ENCODE measurements around the gene TNNT1.
A peak's percentile ranks its signal among the peaks of the same experiment; 100 is the strongest.

Gene TNNT1

GRCh38 chr19:55141696-55142095 is 7.3 kb downstream of the TNNT1 start:
- no peak for DNase-seq (ENCODE audit: low read depth)

- DNase-seq (ENCODE audit: low read depth) = no peak
These were observed 11.1 kb downstream of the TNNT1 start for GRCh38 chr19:55137915-55138314.

- DNase-seq (ENCODE audit: low read depth) = no peak
These were observed 12.5 kb downstream of the TNNT1 start for GRCh38 chr19:55136399-55137102.

GRCh38 chr19:55134736-55135135 is 14.3 kb downstream of the TNNT1 start:
- DNase-seq (ENCODE audit: low read depth) = no peak

GRCh38 chr19:55133639-55134444 is 15.2 kb downstream of the TNNT1 start:
- no peak for DNase-seq (ENCODE audit: low read depth)

- DNase-seq (ENCODE audit: low read depth) = no peak
These were observed 16.4 kb downstream of the TNNT1 start for GRCh38 chr19:55132453-55133129.

- DNase-seq (ENCODE audit: low read depth) = no peak
These were observed 17.6 kb downstream of the TNNT1 start for GRCh38 chr19:55131421-55131820.

GRCh38 chr19:55119053-55119452 is 30.0 kb downstream of the TNNT1 start:
- no peak for DNase-seq (ENCODE audit: low read depth)

DNA sequence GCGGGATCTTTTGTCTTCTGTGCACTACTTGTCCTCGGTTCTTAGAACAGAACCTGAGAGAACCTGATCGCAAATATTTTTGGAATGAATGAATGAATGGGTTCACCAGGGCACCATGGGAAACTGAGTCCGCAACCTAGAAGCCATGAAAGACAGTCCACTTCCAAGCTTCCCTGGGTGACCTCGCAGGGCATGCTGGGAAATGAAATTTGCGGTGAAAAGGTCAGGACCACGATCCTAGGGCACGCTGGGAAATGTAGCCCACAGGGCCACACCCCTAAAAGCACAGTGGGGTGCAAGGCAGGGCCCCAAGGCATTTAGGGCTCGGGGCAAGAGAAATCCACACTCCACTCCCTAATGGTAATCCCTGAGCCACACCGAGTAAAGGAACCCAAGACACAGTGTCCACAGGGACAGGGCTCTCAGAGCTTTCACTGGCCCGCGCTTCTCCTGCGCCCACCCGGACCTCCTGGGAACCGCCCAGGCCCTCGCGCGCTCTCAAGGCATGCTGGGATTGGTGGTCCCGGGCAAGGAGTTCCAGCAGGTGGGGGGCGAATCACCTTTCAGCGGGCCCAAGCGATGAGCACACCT is 30.5 kb downstream of the TNNT1 start:
- no peak for DNase-seq (ENCODE audit: low read depth)

GRCh38 chr19:55117663-55118391 is 31.2 kb downstream of the TNNT1 start:
- peak; percentile 93 for DNase-seq (ENCODE audit: low read depth)

DNA sequence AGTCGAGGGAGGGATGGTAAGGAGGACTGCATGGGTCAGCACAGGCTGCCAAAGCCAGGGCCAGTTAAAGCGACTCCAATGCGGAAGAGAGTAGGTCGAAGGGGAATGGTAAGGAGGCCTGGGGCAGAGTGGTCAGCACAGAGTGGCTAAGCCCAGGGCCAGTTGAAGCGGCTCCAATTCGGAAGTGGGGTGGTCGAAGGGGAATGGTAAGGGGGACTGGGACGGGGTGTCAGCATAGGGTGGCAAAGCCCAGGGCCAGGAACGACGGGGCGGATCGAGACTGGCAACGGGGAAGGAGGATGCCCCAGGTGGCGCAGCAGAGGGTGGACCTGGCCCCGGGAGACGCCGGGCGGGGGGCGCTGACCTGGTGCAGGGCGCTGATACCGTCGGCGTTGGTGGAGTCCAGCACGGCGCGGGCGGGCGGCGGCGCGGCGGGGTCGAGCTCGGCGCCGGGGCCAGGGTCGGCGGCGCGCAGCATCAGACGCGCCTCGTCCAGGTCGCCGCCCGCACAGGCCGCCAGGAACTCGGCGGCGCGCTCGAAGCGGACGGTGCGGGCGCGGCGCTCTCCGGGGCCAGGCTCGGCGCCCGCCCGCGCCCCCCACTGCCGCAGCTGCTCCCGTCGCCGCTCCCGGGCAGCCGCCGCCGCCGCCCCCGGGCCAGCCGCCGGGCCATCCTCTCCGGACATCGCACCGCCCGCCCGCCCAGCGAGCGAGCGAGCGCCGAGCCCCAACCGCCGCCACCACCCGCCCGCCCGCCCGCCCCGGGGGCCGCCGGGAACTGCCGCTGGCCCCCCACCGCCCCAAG is 31.9 kb downstream of the TNNT1 start, which contains the start of gene PPP1R12C:
PPP1R12C (minus strand) TSS at position 779 of the 804 bp plus-strand sequence; CDS start at position 685, 94 bp downstream.
- no peak for DNase-seq (ENCODE audit: low read depth)

- peak; percentile 30 for DNase-seq (ENCODE audit: low read depth)
These were observed 32.7 kb downstream of the TNNT1 start for GRCh38 chr19:55116232-55116858.

- no peak for DNase-seq (ENCODE audit: low read depth)
These were observed 33.5 kb downstream of the TNNT1 start for GRCh38 chr19:55115446-55116065.

DNA sequence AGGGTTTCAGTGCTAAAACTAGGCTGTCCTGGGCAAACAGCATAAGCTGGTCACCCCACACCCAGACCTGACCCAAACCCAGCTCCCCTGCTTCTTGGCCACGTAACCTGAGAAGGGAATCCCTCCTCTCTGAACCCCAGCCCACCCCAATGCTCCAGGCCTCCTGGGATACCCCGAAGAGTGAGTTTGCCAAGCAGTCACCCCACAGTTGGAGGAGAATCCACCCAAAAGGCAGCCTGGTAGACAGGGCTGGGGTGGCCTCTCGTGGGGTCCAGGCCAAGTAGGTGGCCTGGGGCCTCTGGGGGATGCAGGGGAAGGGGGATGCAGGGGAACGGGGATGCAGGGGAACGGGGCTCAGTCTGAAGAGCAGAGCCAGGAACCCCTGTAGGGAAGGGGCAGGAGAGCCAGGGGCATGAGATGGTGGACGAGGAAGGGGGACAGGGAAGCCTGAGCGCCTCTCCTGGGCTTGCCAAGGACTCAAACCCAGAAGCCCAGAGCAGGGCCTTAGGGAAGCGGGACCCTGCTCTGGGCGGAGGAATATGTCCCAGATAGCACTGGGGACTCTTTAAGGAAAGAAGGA is 34.4 kb downstream of the TNNT1 start:
- no peak for DNase-seq (ENCODE audit: low read depth)

DNA sequence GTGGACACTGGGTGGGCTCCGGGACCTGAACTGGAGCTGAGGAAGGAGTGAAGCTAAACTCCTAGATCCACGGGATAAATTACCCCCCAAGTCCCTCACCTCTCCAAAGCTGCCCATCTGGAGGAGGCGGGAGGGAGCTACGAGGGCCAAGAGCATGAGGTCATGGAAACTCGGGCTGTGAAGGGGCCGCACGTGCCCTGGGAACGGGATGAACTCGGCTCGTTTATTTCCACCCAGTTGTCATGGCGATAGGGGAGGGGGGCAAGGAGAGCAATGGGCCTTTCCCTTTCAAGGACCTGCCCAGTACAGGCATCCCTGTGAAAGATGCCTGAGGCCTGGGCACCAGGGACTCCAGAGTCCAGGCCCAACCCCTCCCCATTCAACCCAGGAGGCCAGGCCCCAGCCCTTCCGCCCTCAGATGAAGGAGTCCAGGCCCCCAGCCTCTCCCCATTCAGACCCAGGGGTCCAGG is 35.4 kb downstream of the TNNT1 start:
- DNase-seq (ENCODE audit: low read depth) = no peak

GRCh38 chr19:55112777-55113569 is 36.0 kb downstream of the TNNT1 start:
- no peak for DNase-seq (ENCODE audit: low read depth)

GRCh38 chr19:55112246-55112776 is 36.7 kb downstream of the TNNT1 start:
- no peak for DNase-seq (ENCODE audit: low read depth)

- DNase-seq (ENCODE audit: low read depth) = no peak
These were observed 37.7 kb downstream of the TNNT1 start for GRCh38 chr19:55111238-55111831.

All from activated T-cell treated with anti-CD3 and anti-CD28 coated beads for 1 hour (primary cell).